ENCODE results near the gene RTKN.
"Not testable (repeated sequence)": the region's sequence is repeated elsewhere in the genome, so short reads cannot be mapped to it uniquely, and the experiment has no call there.

RTKN gene

DNA sequence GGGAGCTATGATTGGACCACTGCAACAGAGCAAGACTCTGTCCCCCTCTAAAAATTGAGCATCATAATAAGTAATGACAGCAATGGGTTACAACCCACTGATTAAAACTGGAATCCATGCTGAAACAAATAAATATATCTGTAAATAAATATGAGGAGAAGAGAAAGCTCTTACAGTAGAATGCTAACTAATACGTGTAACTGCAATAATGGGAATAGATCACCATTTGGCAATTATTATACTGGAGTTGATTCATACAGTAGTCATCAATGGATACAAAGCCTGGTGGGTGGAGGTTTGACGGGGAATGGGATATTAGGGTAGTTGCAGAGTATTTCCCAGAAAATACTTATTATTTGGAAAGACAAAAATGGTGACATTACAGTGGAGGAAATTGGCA lies 7.0 kb upstream of the RTKN start:
- no peak overlapping the region for H3K4me3 ChIP-seq (ENCODE audit: low read depth, low read length)
- TF ChIP-seq CTCF (IDR thresholded peaks at IDR 0.05; ENCODE audit: low read depth, low read length) = no peak

GRCh38 chr2:74447230-74447999 lies 5.7 kb upstream of the RTKN start:
- H3K4me3 ChIP-seq (ENCODE audit: low read depth, low read length) = no peak overlapping the region
- no peak for TF ChIP-seq CTCF (IDR thresholded peaks at IDR 0.05; ENCODE audit: low read depth, low read length)

GRCh38 chr2:74444498-74445318 lies 3.0 kb upstream of the RTKN start:
- no peak for TF ChIP-seq CTCF (IDR thresholded peaks at IDR 0.05; ENCODE audit: low read depth, low read length)
- H3K4me3 ChIP-seq (ENCODE audit: low read depth, low read length) = no peak overlapping the region

GRCh38 chr2:74442483-74443297 lies 953 bp upstream of the RTKN start:
- not testable (repeated sequence) for H3K4me3 ChIP-seq (ENCODE audit: low read depth, low read length)

GRCh38 chr2:74441170-74441689 lies 507 bp downstream of the RTKN start:
- TF ChIP-seq CTCF (IDR thresholded peaks at IDR 0.05; ENCODE audit: low read depth, low read length) = no peak
- H3K4me3 ChIP-seq (ENCODE audit: low read depth, low read length) = no peak overlapping the region

DNA sequence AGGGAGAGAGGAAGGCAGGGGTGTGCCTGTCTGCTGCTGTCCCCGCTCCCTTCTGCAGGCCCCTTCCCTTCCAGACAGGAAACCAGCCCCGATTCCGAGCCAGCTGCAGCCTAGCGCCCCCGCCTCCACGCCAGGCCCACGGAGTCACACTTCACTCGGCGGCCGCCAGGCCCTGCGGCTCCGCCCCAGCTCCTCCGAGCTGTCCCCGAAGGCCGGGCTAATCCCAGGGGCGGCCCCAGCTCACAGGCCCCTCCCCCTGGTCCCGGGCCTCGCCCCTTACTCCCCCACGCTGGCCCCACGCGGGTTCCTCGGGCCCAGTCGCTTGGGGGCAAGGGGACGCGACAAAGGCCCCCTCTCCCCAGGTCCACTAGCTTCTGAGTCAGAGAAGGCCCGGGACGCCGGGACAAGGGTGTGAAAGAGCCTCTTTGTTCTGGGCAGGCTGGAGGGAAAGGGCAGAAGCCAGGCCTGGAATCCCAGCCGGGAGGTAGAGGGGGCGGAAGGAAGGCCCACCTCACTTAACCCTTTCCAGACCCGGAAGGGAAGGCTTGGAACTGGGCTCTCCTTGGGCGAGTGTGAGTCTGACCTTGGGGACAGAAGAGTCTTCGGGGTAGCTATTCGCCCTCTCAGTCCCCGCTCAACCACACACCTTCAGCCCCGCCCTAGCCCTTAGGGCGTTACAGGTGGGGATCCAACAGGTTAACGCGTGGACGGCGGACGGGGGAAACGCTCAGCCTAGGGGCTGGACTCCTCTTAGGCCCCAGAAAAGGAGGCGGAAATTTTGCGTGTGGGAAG lies 1.2 kb downstream of the RTKN start:
- no peak for TF ChIP-seq CTCF (IDR thresholded peaks at IDR 0.05; ENCODE audit: low read depth, low read length)
- H3K4me3 ChIP-seq (ENCODE audit: low read depth, low read length) = peak overlapping the region; percentile 65

All from WI38 (cell line).